ENCODE data around the gene JPT1. TPM values are rescaled to one million over a fixed set of nuclear protein-coding genes. Genes with fewer than 3 reads are reported as not detected.

The JPT1 gene
- total RNA-seq, 1 experiment from 2014 or later: 265 TPM

- no peaks in the 10 kb centered on the region for H3K4me1 ChIP-seq (ENCODE audit: insufficient read depth, low read length)
- TF ChIP-seq CTCF (conservative IDR thresholded peaks at IDR 0.05): no peak
- H2BK20ac ChIP-seq (ENCODE audit: low read depth, low read length, poor library complexity, severe bottlenecking): no peak overlapping the region
- WGBS (ENCODE audit: extremely low coverage, insufficient read length, low lambda C conversion rate): no CpG with 5 or more reads among the region's 5 CpGs
- no peak overlapping the region for H3K27ac ChIP-seq (ENCODE audit: insufficient read length, low read depth, low read length)
- Mint-ChIP-seq H3K27ac (peak overlapping the region in 1 of 3 experiments; percentile 75; a peak in 1 of 7 replicates), H3K4me1 (no peaks in the 10 kb centered on the region), H3K4me3 (no peak overlapping the region), H3K9me3 (no peaks in the 10 kb centered on the region), H3K27me3 (ENCODE audit: low read depth) (no peaks in the 10 kb centered on the region; the same call in 1 of the 2 replicates), H3K36me3 (ENCODE audit: insufficient read depth in 1 of 3, low read depth in 3 of 3) (no peaks in the 10 kb centered on the region)
- no peaks in the 10 kb centered on the region for H3K79me1 ChIP-seq (ENCODE audit: insufficient read depth, low read depth, low read length, poor library complexity, severe bottlenecking)
- no peak overlapping the region for H3K18ac ChIP-seq (ENCODE audit: insufficient read length, low read depth, low read length)
- H3K27me3 ChIP-seq (ENCODE audit: insufficient read depth, low read length): no peaks in the 10 kb centered on the region
- no peak overlapping the region for H2BK5ac ChIP-seq (ENCODE audit: insufficient read length, low read length)
- no peak overlapping the region for H4K5ac ChIP-seq (ENCODE audit: insufficient read length, low read depth, low read length)
- H3K23me2 ChIP-seq (ENCODE audit: insufficient read length, low read depth, low read length, poor library complexity, severe bottlenecking): no peaks in the 10 kb centered on the region
- H3K56ac ChIP-seq (ENCODE audit: insufficient read length, low read depth, low read length): no peak overlapping the region
- no peak overlapping the region for H3K4ac ChIP-seq (ENCODE audit: low read depth, low read length)
- no peak overlapping the region for H2AFZ ChIP-seq (ENCODE audit: low read length)
- no peaks in the 10 kb centered on the region for H3K79me2 ChIP-seq (ENCODE audit: insufficient read depth, low read length)
- no peak overlapping the region for H2BK15ac ChIP-seq (ENCODE audit: low read depth, low read length)
- H4K20me1 ChIP-seq (ENCODE audit: control insufficient read depth, insufficient read depth, insufficient read length): no peaks in the 10 kb centered on the region
- H3K14ac ChIP-seq (ENCODE audit: insufficient read depth, low read length): no peak overlapping the region
- no peak overlapping the region for H3K9ac ChIP-seq (ENCODE audit: extremely low read depth, insufficient read length, low read length)
- H2BK12ac ChIP-seq (ENCODE audit: insufficient read length, low read depth, low read length): no peak overlapping the region
- H4K91ac ChIP-seq (ENCODE audit: insufficient read length, low read depth, low read length): no peak overlapping the region
- H4K8ac ChIP-seq (replicated peaks; ENCODE audit: insufficient read length, low read depth, low read length): no peak overlapping the region
- H3T11ph ChIP-seq (ENCODE audit: low read length): no peak overlapping the region
- H3K9me3 ChIP-seq (ENCODE audit: control insufficient read depth, low read depth, low read length): no peaks in the 10 kb centered on the region
- H2AK5ac ChIP-seq (ENCODE audit: insufficient read length, low read length): no peak overlapping the region
- no peak overlapping the region for H3K4me2 ChIP-seq (ENCODE audit: insufficient read depth, insufficient read length, low read length)
- no peak overlapping the region for H2BK120ac ChIP-seq (ENCODE audit: low read depth, low read length, poor library complexity, severe bottlenecking)
- DNase-seq: no peak
- no peak overlapping the region for H3K23ac ChIP-seq (ENCODE audit: insufficient read length, low read depth, low read length)
Measured at GRCh38 chr17:75194879-75195278, 40.6 kb upstream of the JPT1 start.

Measured in H9 (cell line).